ENCODE measurements around the gene LZTR1.
"Not testable (repeated sequence)": the region's sequence is repeated elsewhere in the genome, so short reads cannot be mapped to it uniquely, and the experiment has no call there.

The LZTR1 gene

DNA sequence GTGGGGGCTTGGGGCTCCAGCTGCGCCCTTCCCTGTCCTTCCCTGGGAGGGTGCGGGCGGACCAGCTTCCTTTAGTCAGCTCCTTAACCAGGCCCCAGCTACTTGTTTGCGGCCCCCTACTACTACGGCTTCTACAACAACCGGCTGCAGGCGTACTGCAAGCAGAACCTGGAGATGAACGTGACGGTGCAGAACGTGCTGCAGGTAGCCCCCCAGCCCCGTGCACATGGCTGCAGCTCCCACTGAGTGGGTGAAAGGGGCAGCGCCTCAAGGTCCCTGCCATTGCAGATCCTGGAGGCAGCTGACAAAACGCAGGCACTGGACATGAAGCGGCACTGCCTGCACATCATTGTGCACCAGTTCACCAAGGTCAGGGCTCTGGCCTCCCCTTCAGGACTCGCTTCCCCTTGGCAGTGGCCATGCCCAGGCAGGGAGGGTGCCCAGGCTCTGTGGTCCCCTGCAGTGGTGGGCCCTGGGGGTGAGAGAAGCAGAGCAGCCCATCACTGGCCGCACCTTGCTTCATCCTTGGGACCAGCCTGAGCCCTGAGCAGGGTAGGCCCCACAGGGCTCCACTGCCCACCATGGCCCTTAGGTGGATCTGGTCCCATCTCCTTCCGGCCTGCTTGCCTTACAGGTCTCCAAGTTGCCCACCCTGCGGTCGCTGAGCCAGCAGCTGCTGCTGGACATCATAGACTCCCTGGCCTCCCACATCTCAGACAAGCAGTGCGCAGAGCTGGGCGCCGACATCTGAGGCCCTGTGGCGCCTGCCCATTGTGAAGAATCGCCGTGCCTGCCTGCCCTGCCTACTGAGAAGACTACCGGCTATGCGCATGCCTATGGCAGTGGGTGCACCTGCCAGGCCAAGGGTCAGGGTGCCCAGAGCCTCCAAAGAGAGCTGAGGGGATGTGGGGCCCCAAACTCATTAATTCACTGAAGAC, 14.8 kb downstream of the LZTR1 start:
- no peak for DNase-seq (ENCODE audit: low read depth, low spot score)

DNA sequence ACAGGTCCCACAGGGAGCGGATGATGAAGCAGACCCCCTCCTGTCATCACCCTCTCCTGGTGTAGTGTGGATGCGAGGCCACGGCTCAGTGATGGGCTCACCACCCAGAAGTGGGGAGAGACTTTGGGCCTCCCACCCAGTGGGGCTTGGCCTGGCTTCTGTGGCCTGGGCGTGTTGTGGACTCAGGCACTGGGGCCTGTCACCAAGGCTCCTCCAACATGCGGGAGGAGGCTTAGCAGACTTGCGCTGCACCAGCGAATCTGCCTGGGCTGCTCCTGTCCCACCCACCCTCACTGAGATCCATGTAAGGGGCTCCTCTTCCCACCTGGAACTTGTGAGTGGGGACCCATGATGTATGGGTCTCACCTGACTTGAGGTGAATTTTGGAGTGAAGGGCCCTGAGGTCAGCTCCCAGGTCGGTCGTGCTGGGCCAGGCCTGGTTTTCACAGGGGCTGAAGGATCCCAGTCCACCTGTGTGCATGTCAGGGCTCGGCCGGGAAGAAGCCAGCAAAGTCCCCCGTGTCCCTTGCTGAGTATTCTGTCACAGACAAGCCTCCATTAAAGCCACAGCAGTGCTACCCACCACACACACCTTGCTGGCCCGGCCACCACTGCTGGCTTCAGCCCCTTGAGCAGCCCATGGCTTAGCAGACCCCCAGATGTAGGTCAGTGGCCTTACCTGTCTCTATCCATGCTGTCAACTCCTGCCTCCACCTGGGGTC, 15.6 kb downstream of the LZTR1 start:
- no peak for DNase-seq (ENCODE audit: low read depth, low spot score)

DNA sequence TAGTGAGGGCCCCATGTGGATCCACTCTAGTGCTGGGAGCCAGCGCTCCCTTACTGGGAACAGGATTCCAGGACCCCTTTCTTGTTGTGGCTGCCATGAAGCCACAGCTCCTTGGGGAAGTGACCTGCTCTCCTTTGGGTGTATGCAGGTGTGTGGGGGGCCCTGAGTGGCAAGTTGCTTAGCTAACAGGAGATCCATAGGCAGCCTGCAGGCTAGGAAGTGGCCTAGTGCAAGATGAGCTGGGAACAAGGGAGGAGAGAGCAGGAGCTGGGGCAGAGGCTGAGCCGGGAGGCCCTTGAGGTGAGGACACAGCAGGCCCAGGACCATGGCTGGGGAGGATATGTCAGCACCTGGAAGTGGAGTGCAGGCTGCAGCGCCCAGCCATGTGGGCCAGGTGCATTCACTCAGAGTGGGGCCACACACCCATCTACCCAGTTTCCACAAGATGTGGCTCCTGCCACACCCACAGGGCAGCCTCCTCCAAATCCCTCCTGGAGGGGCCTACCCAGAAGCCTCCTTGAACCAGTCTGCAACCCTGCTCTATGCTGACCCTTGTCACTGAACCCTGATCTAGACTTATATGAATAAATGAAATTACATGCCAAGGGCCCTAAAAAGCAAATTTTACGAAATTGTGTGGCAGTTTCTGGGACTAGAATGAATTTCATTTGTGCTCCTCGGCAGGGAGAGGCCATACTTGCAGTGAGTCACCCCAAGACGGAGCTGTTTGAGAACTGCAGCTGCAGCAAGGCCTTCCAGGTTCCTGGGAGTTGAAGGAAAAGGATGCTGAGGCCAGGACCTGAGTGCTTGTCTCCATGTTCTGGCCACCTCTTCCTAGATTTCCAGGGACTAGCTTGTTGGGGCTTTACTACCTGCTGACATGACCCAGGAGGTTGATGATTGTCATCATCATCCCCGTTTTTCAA, 16.6 kb downstream of the LZTR1 start:
- no peak for DNase-seq (ENCODE audit: low read depth, low spot score)

DNA sequence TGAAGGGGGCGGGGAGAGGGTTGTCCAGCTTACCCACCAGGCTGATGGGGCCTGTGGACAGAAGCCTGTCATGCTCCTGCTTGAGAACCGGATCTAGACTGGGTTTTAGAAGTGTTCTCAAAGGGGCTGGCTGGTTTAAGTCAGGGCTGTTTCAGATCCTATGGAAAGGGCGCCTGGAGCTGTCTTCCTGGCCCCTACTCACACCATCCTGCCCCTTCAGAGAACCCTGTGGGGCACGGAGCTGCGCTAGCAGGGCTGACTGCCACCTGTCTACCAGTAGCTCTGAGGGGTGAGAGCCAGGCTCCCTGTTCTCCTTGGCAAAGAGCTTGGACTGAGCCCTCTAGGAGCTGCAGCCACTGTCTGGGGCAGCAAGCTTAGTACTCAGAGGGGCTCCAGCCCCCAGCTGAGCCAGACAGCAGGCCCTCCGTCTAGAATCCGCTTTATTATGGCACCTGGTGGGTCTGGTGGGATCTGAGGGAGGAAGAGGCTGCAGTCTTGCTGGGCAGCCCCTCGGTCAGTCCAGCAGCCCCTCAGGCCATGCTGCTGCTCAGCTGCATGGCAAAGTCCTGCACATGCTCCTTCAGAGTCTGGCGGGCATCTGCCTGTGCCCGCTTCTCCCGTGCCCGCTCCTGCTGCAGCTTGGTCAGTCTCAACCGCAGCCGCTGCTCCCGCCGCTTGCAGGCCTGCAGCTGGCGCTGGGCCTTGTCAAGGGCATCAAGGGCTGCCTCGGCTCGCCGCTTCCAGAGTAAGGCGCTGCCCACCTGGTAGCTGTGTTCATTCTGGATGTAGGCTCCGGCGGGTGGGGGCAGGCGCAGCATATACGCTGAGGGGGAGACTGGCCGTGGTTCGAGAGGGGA, 17.5 kb downstream of the LZTR1 start:
- DNase-seq (ENCODE audit: low read depth, low spot score): no peak

DNA sequence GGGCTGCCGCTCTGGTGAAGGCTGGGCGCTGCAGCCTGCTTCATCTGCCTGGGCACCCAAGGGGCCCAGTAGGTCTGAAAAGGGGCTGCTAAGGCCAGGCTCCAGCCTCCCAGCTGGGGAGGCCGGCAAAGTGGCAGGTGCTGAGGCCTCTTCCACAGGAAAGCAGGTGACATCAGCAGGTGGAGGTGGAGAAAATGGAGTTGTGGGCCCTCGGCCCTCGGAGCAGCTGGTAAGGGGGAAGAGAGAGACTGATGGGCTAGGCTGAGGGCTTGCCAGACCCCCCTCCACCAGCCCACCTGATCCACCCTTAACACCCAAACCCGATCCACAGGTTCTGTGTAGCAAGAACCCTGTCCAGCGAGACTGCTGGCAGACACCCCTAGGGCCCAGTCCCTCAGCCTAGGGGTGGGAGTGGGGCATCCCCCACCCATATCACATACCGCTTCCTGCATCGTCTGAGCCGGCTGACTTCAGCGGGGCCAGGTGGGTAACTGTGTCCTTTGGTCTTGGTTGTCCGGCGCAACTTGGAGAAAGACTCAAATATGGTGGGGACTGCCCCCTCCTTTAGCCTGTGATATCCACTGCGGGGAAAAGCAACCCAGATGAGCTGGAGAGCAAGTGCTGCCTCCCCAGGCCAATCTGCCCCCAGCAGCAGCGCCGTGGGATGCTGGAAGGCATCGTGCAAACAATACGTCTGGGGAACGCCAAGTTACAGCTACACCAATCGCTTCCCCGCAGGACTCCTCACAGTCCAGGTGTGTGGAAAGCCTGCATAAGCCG, 18.3 kb downstream of the LZTR1 start:
- DNase-seq (ENCODE audit: low read depth, low spot score): no peak

DNA sequence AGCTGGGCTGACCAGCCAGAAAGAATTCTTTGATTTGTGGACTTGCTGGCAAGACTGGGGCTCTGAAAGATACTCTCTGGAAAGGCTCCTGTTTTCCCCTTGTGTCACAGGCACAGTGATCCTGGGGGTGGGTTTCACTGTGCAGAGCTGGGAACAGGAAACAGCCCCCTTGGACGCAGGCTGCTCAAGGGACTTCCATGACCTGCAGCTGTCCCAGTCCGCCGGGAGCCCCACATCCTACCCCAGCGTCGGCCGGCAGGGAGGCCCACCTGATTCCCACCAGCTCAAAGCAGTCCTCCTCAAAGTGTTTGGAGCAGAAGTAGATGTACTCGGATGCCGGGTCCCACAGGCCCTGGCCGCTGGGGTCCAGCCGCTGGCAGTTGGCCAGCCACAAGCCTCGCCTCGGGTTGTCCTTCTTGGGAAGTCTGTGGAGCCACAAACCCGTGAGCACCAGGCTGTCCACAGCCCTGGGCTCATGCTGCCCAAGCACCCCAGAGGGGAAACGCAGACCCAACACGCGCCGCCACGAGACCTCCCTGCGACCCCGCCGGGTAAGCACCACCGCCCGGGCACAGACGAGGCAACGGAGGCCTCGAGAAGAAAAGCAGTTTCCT, 19.0 kb downstream of the LZTR1 start:
- no peak for DNase-seq (ENCODE audit: low read depth, low spot score)

DNA sequence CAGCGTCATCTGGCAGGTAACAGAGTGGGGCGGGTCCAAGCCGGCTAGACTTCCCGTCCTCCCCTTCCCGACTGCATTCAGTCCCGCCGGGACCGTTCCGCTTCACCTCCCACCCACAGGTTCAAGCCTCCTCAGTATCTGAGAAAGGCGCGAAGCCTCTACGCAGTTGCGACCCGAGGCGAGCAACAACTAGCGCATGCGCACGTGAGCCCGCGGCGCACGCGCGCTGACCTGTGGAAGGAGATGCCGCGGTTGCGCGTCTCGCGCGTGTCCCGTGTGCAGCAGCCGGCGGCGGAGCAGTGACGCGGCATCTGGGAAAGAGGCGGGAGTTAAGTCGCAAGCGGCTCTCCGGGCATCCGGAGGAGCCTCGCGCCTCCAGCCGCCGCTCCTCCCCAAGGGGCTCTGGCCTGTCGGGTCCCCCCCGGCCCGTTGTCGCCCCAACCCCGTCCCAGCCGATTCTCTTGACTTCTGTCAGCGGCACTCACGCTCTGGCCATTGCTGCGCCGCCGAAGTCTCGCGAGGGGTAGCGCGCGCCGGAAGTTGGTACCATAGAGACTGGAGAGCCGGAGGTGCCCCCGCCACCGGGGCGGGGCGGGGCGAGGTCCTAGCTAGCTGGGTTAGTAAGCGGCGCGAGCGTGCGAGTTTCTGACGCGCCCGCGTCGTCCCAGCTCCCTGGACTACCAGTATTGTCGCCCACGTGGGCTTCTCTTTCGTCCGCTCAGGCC, 19.7 kb downstream of the LZTR1 start, which contains the start of gene THAP7:
Gene THAP7 (minus strand): TSS at position 518 of the 725 bp plus-strand sequence. CDS start 207 bp downstream, at position 311.
- peak; percentile 98 for DNase-seq (ENCODE audit: low read depth, low spot score)

DNA sequence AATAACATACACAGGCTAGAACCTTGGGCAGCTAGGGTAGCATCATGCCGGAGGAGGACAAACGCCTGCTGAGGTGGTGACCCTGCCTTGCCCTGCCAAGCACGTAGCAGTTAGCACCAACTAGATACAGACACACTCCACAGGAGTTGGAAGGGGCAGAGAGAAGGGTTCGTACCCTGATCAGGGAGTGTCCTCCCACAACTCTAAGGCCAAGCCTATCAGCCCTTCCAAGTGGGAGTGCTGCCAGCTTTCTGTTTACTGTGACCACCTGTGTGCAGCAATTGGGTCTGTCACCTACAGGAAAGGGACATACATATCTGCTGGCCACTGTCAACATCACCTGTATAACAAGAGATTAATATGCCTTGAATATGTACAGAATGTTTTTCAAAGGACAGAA, 21.7 kb downstream of the LZTR1 start:
- DNase-seq (ENCODE audit: low read depth, low spot score): no peak

DNA sequence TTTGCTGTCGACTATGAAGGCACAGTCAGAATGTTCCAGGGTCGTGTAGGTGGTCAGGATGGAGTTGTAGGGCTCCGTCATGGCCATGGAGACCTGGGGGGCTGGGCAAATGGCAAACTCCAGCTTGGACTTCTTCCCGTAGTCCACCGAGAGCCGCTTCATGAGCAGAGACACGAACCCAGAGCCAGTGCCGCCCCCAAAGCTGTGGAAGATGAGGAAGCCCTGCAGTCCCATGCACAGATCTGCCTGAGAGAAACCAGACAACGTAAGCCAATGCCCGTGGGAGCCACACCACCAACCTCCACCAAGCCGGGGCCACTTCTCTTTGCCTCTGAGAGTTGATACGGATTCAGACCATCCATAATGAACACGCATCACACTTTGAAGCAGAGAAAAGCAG, 27.1 kb downstream of the LZTR1 start:
- not testable (repeated sequence) for DNase-seq (ENCODE audit: low read depth, low spot score)

DNA sequence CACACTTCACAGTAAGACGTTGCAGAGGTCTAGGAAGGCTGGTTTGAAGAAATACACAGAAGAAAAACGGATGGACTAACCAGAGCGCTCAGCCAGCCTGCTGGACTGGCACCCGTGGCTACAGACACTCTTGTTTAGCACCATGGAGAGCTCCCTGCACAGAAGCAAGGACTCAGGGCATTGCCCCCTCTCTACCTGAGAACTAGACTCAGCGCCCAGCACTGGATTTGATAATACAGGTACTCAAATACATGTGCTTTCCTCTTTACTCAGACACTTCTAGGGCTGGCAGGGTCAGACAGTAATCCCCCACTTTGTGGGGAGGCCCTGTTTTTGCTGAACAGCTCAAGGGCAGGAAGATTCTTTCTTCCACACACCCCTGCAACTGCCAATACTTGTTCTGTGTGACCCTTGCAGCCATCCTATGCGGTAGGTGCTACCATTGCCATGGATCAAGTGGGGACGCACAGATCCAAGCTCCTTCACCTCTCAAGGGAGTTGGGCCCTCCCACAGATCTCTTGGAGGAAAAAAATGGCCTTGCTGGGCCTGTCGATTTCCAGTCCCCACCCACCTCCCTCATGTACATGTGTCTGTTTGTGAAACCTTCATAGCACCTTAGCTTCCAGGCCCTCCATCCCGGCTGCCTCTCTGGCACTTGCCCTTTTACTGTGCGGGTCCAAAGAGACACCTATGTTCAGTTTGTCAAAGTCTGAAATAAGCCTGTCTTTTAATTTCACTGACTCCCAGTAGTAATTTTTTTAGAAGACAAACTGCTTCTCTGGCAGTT, 27.7 kb downstream of the LZTR1 start:
- peak; percentile 84 for DNase-seq (ENCODE audit: low read depth, low spot score)

DNA sequence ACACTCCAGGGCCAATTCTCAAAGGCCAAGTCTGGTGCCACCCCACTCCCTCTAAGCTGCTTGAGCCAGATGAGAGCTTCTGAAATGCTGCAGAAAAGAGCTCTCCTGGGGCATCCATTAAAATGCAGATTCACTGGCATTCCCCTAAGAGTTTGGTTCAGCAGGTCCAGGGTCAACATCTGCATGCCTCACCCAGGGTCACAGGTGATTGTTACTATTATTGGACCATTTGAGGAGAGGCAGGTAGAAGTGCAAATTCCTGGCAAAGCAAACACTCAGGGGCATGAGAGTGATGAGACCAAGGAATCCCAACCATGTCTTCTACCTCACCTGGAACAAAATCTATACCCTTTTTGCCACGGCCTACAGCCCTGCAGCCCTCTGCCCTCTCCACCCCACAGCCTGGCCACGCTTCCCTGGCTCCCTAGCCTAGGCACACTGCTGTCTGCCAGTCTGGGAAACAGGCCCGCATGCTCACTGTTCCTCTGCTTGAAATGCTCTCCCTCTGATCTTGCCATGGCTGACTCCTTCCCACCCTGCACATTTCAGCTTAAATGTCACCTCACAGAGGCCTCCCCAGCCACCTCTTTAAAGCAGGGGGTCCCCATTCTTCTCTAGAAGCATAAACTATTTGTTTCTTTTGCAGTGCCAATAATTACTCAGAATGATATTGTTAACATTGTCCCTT, 28.5 kb downstream of the LZTR1 start:
- no peak for DNase-seq (ENCODE audit: low read depth, low spot score)

DNA sequence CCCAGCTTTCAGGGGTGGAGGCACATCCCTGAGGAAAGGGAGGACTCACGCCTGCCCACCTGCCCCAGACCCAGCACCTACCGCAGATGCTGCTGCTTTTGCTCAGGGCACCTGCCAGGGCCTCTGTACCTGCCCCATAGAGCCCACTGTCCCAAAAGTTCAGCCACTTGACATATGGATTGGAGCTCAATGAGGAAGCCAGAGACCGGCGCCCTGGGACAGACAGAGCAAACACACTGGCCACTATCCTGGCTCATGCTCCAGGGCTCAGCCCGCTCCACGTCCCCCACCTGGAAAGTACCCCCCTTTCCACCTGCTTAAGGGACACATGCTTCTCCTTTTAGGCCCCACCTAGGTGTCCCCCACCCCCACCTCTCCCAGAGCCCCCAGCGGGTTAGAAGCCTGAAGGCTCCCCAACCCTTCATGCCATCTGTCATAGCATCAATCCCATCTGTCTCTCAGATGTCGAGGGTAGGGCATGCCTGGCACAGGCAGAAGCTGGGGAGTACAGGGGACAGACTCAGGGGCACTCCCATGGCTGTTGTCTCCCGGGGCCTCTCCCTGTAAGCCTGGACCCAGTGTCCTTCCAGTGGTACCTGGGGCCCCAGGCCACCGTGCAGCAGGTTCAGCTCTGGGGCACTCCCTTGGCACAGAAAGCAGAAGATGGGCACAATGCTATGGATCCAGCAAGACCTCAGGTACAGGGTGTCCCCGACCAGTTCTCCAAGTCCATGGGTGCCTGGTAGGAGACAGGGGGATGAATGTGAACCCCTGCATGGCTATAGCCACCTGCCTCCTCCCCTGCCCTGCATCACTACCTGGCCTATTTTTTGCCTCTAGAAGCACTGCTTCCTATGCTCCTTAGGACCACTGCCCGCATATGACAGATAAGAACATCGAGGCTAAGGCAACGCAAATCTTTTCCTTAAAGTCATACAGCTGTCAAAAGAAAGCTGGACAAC, 30.6 kb downstream of the LZTR1 start:
- DNase-seq (ENCODE audit: low read depth, low spot score): no peak

DNA sequence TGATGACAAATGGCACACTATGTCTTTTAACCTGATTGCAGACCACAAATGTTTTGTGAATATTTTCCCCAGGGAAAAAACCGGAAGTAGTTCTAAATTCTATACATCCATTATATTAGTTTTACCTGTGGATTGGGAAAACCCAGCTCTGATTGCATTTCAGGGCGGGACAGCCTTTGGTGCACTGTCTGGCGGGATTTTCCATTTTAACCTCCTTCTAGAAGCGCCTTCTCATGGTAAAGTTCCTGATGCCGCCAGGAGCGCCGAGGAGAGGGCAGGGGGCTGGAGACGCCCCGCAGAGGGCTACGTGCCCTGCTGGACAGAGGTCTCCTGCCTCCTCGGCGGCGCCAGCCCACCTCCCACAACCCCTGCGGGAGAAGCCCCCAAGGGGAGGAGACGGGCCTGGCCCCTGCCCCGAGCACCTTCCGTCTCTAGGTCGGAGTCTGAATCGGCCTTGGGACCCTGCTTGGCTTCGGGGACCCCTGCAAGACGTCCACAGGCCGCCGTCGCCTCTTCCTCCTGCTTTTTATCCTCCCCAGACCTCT, 31.6 kb downstream of the LZTR1 start:
- DNase-seq (ENCODE audit: low read depth, low spot score): no peak

DNA sequence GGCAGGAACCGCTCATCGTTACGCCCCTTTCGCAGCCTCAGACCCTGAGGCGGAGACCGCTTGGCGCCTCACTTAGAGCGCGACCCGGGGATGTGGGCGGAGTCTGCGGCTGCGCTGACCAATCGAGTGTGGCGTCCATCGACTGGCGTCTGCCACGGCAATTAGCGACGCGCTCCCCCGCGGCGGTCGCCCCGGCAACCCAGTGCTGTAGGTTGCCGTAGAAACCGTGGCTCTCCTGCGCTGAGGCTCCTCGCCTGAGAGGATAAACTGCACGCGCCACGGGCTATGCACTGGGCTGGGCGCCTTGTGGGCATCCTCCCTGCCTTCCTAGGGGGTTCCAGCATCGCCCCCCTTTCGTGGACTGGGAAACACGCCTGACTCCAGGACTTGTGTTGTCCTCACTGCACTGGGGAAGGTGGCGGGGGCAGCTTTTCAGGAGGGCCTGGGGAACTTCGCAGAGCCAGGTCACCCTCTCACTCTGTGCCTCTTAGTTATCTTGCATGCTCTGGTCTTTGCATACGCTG, 32.2 kb downstream of the LZTR1 start:
- DNase-seq (ENCODE audit: low read depth, low spot score): peak; percentile 97

DNA sequence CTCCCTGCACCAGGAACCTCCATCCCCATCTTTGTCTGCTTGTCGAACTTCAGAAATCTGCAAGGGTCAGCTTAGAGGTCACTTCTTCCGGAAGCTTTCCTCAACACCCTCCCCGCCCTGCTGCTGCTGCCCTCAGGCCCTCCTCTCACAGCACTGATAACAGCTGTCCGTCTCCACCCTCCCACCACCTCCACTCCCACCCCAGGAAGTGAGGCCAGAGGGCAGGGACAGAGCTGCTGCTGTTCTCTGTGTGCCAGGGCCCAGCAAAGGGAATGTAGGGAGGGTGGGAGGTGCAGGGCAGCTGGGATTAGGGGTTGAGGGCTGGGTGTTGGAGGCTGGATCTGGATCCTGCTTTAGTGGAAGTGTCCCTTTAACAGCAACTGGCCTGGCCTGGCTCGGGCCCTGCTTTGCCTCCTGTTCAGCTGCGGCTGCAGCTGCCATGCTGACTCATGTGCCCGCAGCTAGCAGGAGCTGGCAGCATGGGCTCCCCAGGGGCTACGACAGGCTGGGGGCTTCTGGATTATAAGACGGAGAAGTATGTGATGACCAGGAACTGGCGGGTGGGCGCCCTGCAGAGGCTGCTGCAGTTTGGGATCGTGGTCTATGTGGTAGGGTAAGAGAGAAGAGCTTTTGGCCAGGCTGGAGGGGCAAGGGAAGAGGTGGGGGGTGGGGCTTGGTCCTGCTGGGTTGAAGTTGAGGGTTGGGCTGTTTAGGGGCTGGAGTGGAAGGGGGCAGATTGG, 32.8 kb downstream of the LZTR1 start, which contains the start of gene P2RX6:
Gene P2RX6 (plus strand): TSS at position 440 of the 740 bp plus-strand sequence. CDS start 10 bp downstream, at position 450.
- peak; percentile 56 for DNase-seq (ENCODE audit: low read depth, low spot score)
